B cell (primary cell): ENCODE data around the gene CGB3. TPM values are rescaled to one million over a fixed set of nuclear protein-coding genes. Genes with fewer than 3 reads are reported as not detected.

ENCODE experiments used
- ATAC-seq: fragments of 200-7000 bp; cut with Tn5 transposase; one replicate; pipeline ENCODE4 v1.10.0; 2021; ENCODE audit warnings: low read depth, mild to moderate bottlenecking, moderate number of reproducible peaks, moderate library complexity
- CTCF ChIA-PET: fragments of 350-600 bp; sonication (Branson Sonifier 250); formaldehyde crosslinking; loops from one replicate; lab custom pipeline; 2021; ENCODE audit warnings: antibody characterized with exemption, inconsistent platforms; lab: Charles Lee
- POLR2A ChIA-PET: fragments of 350-600 bp; sonication (Branson Sonifier 250); formaldehyde crosslinking; loops from one replicate; lab custom pipeline; 2021; ENCODE audit warnings: antibody characterized with exemption; lab: Charles Lee
- DNase-seq: peaks from one replicate; pipeline ENCODE4 v3.0.0; 2013
- H2AFZ ChIP-seq: 2 replicates; pipeline ENCODE4 v1.6.1; 2012; ENCODE audit warnings: mild to moderate bottlenecking, low read depth, low read length; ENCODE audit not compliant: insufficient read depth, poor library complexity, severe bottlenecking
- H3K27ac ChIP-seq, 2 donors: 1 replicate in 1 of 2; 2 replicates in 1 of 2; pipeline ENCODE4 v1.5.1; 2012 to 2013; ENCODE audit warnings: low read length in 2 of 2, mild to moderate bottlenecking in 2 of 2, moderate library complexity in 1 of 2
- H3K27me3 ChIP-seq, 4 experiments: fragments of 200-600 bp in 1 of 4; sonication (generic) in 1 of 4; replicated peaks in 1 of 4; 1 replicate in 2 of 4; 2 replicates in 2 of 4; pipeline versions ENCODE4 v1.6.1 to v1.7.0; 2013 to 2016; ENCODE audit warnings: low read length in 3 of 4, mild to moderate bottlenecking in 2 of 4, mixed read lengths in 1 of 4, moderate library complexity in 1 of 4; ENCODE audit not compliant: insufficient read depth in 4 of 4, control insufficient read depth in 3 of 4; ENCODE audit errors: control extremely low read depth in 1 of 4
- H3K36me3 ChIP-seq, 2 experiments: replicated peaks in 1 of 2; 1 replicate in 1 of 2; 2 replicates in 1 of 2; pipeline versions ENCODE4 v1.6.1 to v1.7.1; 2013; ENCODE audit warnings: low read length in 1 of 2; ENCODE audit not compliant: insufficient read depth in 2 of 2, control insufficient read depth in 1 of 2; ENCODE audit errors: control extremely low read depth in 1 of 2, extremely low read depth in 1 of 2
- H3K4me1 ChIP-seq, 2 donors: fragments of 200-600 bp in 1 of 2; sonication (generic) in 1 of 2; 1 replicate in 1 of 2; 2 replicates in 1 of 2; pipeline versions ENCODE4 v1.5.1 to v1.6.1; 2013 to 2017; ENCODE audit warnings: low read length in 2 of 2; ENCODE audit not compliant: control insufficient read depth in 2 of 2, insufficient read depth in 2 of 2
- H3K4me2 ChIP-seq: replicated peaks from 2 replicates; pipeline ENCODE3; 2012; ENCODE audit warnings: mild to moderate bottlenecking, low read depth, low read length; ENCODE audit not compliant: poor library complexity, severe bottlenecking
- H3K4me3 ChIP-seq, 5 experiments: fragments of 200-600 bp in 1 of 5; sonication (generic) in 1 of 5; 1 replicate in 3 of 5; 2 replicates in 2 of 5; pipeline versions ENCODE4 v1.5.1 to v1.7.0; 2011 to 2016; ENCODE audit warnings: low read length in 4 of 5, mild to moderate bottlenecking in 4 of 5, low read depth in 2 of 5, control low read depth in 1 of 5, moderate library complexity in 1 of 5; ENCODE audit not compliant: insufficient read depth in 1 of 5; ENCODE audit errors: control extremely low read depth in 1 of 5, extremely low read depth in 1 of 5
- H3K79me2 ChIP-seq: fragments of 200-600 bp; sonication (generic); one replicate; pipeline ENCODE4 v1.6.0; 2016; ENCODE audit warnings: low read length; ENCODE audit not compliant: control insufficient read depth, insufficient read depth
- H3K9ac ChIP-seq: fragments of 200-600 bp; sonication (generic); 2 replicates; pipeline ENCODE4 v1.6.1; 2017; ENCODE audit warnings: mild to moderate bottlenecking, low read length, moderate library complexity
- H3K9me3 ChIP-seq, 3 donors: one replicate each; pipeline versions ENCODE4 v1.6.1 to v1.7.1; 2013; ENCODE audit warnings: low read length in 2 of 3; ENCODE audit not compliant: control insufficient read depth in 2 of 3, insufficient read depth in 1 of 3; ENCODE audit errors: control extremely low read depth in 1 of 3
- H4K20me1 ChIP-seq: 2 replicates; pipeline ENCODE4 v1.6.0; 2012; ENCODE audit warnings: mild to moderate bottlenecking, low read length; ENCODE audit not compliant: insufficient read depth, control insufficient read depth, poor library complexity, severe bottlenecking
- H3K27ac Mint-ChIP-seq: one replicate; pipeline ENCODE4 v1.8.0; 2021; ENCODE audit warnings: mixed read lengths
- H3K27me3 Mint-ChIP-seq: one replicate; pipeline ENCODE4 v1.8.0; 2021; ENCODE audit warnings: mixed read lengths
- H3K4me1 Mint-ChIP-seq: one replicate; pipeline ENCODE4 v1.8.0; 2021; ENCODE audit warnings: mixed read lengths
- H3K4me3 Mint-ChIP-seq: one replicate; pipeline ENCODE4 v1.8.0; 2021; ENCODE audit warnings: mixed read lengths
- H3K9me3 Mint-ChIP-seq: one replicate; pipeline ENCODE4 v1.8.0; 2022; ENCODE audit warnings: mixed read lengths; ENCODE audit not compliant: insufficient read depth
- EZH2 ChIP-seq: IDR thresholded peaks from 2 replicates; pipeline ENCODE4 v1.6.1; 2012; ENCODE audit warnings: borderline replicate concordance, low read depth, mild to moderate bottlenecking, moderate library complexity, low read length; ENCODE audit not compliant: insufficient read depth, poor library complexity, severe bottlenecking
- WGBS: methylation state at CpG from one replicate; pipeline ENCODE4 v1.1.5; 2013; ENCODE audit warnings: missing lambda C conversion rate; ENCODE audit not compliant: insufficient coverage; 5-methylcytosine and 5-hydroxymethylcytosine counted together
- intact Hi-C: fragments of 100-400 bp; cut with micrococcal nuclease; formaldehyde crosslinking; loops from one replicate; pipeline ENCODE4 v1.10.0; 2022
- polyA plus RNA-seq: library from polyadenylated mRNA; depleted of rRNA; stranded (reverse); fragments of >200 nt; gene quantifications from 2 replicates; pipeline ENCODE4 v1.2.3, GENCODE V29; 2012
- total RNA-seq, 2 donors: library from RNA; stranded (reverse); fragments of 120-200 nt in 1 of 2; gene quantifications; 1 replicate in 1 of 2; 2 replicates in 1 of 2; pipeline versions ENCODE4 v1.2.3 to v1.2.4, GENCODE V29; 2013 to 2022
- TF ChIP-seq, protein P1 (sequence below): fragments of 200-600 bp; IDR thresholded peaks from one replicate; pipeline ENCODE4 v1.8.0; 2022; ENCODE audit warnings: antibody characterized with exemption, mild to moderate bottlenecking

CGB3 gene
- total and polyA plus RNA-seq, 2 donors (not counting 1 experiment from before 2014, with no cell fraction given), result not detected

DNA sequence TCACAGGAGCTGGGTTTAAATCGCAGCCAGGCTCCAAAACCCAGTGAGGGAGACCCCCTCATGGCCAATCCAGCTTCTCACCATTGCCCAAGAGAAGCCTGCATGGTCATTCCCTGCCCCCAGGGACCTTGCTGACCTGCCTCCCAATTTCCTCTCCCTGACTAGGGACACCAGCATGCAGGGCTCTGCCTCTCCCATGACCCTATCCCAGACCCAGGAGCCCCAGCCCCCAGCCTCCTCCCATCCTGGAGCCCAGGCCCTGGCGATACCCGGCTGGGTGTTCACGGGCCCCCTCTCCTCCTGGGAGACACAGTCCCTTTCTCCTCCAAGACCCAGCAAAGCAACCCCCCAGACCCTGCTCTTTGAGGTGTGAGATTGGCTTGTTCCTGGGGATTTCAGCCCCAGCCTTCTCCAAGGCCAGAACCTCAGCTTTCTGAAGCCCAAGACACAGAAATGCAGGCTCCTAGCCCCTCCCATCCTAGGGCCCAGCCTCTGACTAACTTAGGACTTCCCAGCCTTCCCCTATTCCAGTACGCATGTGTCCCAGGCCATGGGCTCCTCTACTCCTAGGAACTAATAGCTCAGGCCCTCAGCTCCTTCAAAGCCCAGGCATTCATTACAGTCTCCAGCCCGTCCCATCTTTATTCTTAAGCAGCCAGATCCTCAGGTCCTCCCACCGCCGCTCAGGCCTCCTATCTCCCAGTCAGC, 32.1 kb downstream of the CGB3 start:
- no peaks in the 10 kb centered on the region for H3K9me3 ChIP-seq
- Mint-ChIP-seq H3K9me3 (no peaks in the 10 kb centered on the region), H3K4me3 (peak overlapping the region; percentile 94), H3K4me1 (peaks cover 39% of the 10 kb centered on the region), H3K27ac (peak overlapping the region; percentile 92), H3K27me3 (no peaks in the 10 kb centered on the region)
- DNase-seq (no peak), ATAC-seq (no peak)
- H3K27me3 ChIP-seq, result no peaks in the 10 kb centered on the region
- 50% methylated on average over 7 of the region's 8 CpGs for WGBS
- H3K4me1 ChIP-seq, result peaks cover 15 to 27% of the 10 kb centered on the region in 2 donors
- H3K79me2 ChIP-seq, result peaks cover 55% of the 10 kb centered on the region
- ChIA-PET CTCF (interaction anchor here (1.4 to 3.4 kb wide), 6 partner anchors 13 to 204 kb away, joined by 4 to 17 read pairs (median 10); partner anchors contain the start of gene LIN7B), POLR2A (interaction anchor here (0.6 to 1.1 kb wide), 2 partner anchors 13 to 1385 kb away, joined by 3 read pairs; no protein-coding TSS in a partner anchor)
- H2AFZ ChIP-seq, result peak overlapping the region; percentile 94
- TF ChIP-seq EZH2, result no peak
- TF ChIP-seq, protein P1, sequence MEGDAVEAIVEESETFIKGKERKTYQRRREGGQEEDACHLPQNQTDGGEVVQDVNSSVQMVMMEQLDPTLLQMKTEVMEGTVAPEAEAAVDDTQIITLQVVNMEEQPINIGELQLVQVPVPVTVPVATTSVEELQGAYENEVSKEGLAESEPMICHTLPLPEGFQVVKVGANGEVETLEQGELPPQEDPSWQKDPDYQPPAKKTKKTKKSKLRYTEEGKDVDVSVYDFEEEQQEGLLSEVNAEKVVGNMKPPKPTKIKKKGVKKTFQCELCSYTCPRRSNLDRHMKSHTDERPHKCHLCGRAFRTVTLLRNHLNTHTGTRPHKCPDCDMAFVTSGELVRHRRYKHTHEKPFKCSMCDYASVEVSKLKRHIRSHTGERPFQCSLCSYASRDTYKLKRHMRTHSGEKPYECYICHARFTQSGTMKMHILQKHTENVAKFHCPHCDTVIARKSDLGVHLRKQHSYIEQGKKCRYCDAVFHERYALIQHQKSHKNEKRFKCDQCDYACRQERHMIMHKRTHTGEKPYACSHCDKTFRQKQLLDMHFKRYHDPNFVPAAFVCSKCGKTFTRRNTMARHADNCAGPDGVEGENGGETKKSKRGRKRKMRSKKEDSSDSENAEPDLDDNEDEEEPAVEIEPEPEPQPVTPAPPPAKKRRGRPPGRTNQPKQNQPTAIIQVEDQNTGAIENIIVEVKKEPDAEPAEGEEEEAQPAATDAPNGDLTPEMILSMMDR, result no peak
- peaks cover 6% of the 10 kb centered on the region for H4K20me1 ChIP-seq
- peaks cover 0 to 7% of the 10 kb centered on the region in 2 experiments for H3K36me3 ChIP-seq
- H3K27ac ChIP-seq, result peak overlapping the region in 1 of 2 donors; percentile 70
- intact Hi-C loops, result loop anchor here (2.0 to 10.0 kb wide), 4 partner anchors 13 to 217 kb away; partner anchors contain the start of genes C19orf73, LIN7B and PPFIA3
- H3K4me3 ChIP-seq, result peak overlapping the region; percentile 61 to 94 (median 79)
- H3K4me2 ChIP-seq, result peak overlapping the region; percentile 99
- peak overlapping the region; percentile 94 for H3K9ac ChIP-seq
